ENCODE results near the gene INPP4B. TPM values are rescaled to one million over a fixed set of nuclear protein-coding genes. Genes with fewer than 3 reads are reported as not detected.

INPP4B gene
- total and polyA plus RNA-seq, 2 experiments from 2014 or later: 20.3 to 27.5 TPM

GRCh38 chr4:142307857-142308256 lies 538.2 kb downstream of the INPP4B start:
- H2AFZ ChIP-seq: no peak overlapping the region
- H3K9me2 ChIP-seq (ENCODE audit: insufficient read depth): no peaks in the 10 kb centered on the region
- no peaks in the 10 kb centered on the region for H4K20me1 ChIP-seq (ENCODE audit: insufficient read depth)
- H3K79me2 ChIP-seq (ENCODE audit: insufficient read depth): peaks cover 14% of the 10 kb centered on the region; the same call in 1 of the 2 replicates
- H3K27ac ChIP-seq: no peak overlapping the region
- no peak overlapping the region for H3K4me3 ChIP-seq
- H3K36me3 ChIP-seq (ENCODE audit: low read depth): 0 out of 2 replicates have a peak, but pooled peaks cover 13% of the 10 kb centered on the region
- H3K4me1 ChIP-seq (ENCODE audit: insufficient read depth): no peaks in the 10 kb centered on the region
- 69 to 75% methylated on average over 2 of the region's 2 CpGs for WGBS, 2 experiments (ENCODE audit: low coverage in 1 of 2, low lambda C conversion rate in 2 of 2, missing lambda C conversion rate in 2 of 2)
- H3K9ac ChIP-seq: no peak overlapping the region
- TF ChIP-seq EZH2phosphoT487 (IDR thresholded peaks at IDR 0.05; ENCODE audit: insufficient read depth, low read depth): no peak
- no peak for TF ChIP-seq EZH2 (IDR thresholded peaks at IDR 0.05; ENCODE audit: insufficient read depth, poor library complexity, severe bottlenecking)
- no peaks in the 10 kb centered on the region for H3F3A ChIP-seq (ENCODE audit: insufficient read depth)
- in situ Hi-C loops (cut with MboI): no loop called here
- DNase-seq: no peak
- H3K4me2 ChIP-seq (ENCODE audit: unreplicated experiment): no peak overlapping the region
- no peaks in the 10 kb centered on the region for H3K27me3 ChIP-seq (replicated peaks; ENCODE audit: insufficient read depth)
- H3K9me3 ChIP-seq (ENCODE audit: low read depth): no peaks in the 10 kb centered on the region

GRCh38 chr4:142297313-142297712 lies 548.8 kb downstream of the INPP4B start:
- H4K20me1 ChIP-seq (ENCODE audit: insufficient read depth): no peaks in the 10 kb centered on the region
- H3F3A ChIP-seq (ENCODE audit: insufficient read depth): 0 out of 2 replicates have a peak, but pooled peaks cover 5% of the 10 kb centered on the region
- H3K4me1 ChIP-seq (ENCODE audit: insufficient read depth): no peaks in the 10 kb centered on the region
- no peak overlapping the region for H3K27ac ChIP-seq
- no peak for DNase-seq
- H3K9me3 ChIP-seq (ENCODE audit: low read depth): no peaks in the 10 kb centered on the region
- no peaks in the 10 kb centered on the region for H3K36me3 ChIP-seq (ENCODE audit: low read depth)
- no peak overlapping the region for H3K9ac ChIP-seq
- WGBS, 2 experiments (ENCODE audit: low coverage in 1 of 2, low lambda C conversion rate in 2 of 2, missing lambda C conversion rate in 2 of 2): 97 to 99% methylated on average over 4 of the region's 4 CpGs
- no peak overlapping the region for H2AFZ ChIP-seq
- no peaks in the 10 kb centered on the region for H3K9me2 ChIP-seq (ENCODE audit: insufficient read depth)
- no peaks in the 10 kb centered on the region for H3K79me2 ChIP-seq (ENCODE audit: insufficient read depth)
- H3K4me3 ChIP-seq: no peak overlapping the region
- no peaks in the 10 kb centered on the region for H3K27me3 ChIP-seq (replicated peaks; ENCODE audit: insufficient read depth)
- TF ChIP-seq EZH2phosphoT487 (IDR thresholded peaks at IDR 0.05; ENCODE audit: insufficient read depth, low read depth) (no peak), EZH2 (IDR thresholded peaks at IDR 0.05; ENCODE audit: insufficient read depth, poor library complexity, severe bottlenecking) (no peak)
- in situ Hi-C loops (cut with MboI): no loop called here
- H3K4me2 ChIP-seq (ENCODE audit: unreplicated experiment): no peak overlapping the region

GRCh38 chr4:142293536-142293935 lies 552.6 kb downstream of the INPP4B start:
- H3K9me2 ChIP-seq (ENCODE audit: insufficient read depth): no peaks in the 10 kb centered on the region
- H3K9me3 ChIP-seq (ENCODE audit: low read depth): no peaks in the 10 kb centered on the region
- no peaks in the 10 kb centered on the region for H3K4me1 ChIP-seq (ENCODE audit: insufficient read depth)
- in situ Hi-C loops (cut with MboI): no loop called here
- TF ChIP-seq EZH2 (IDR thresholded peaks at IDR 0.05; ENCODE audit: insufficient read depth, poor library complexity, severe bottlenecking) (no peak), EZH2phosphoT487 (IDR thresholded peaks at IDR 0.05; ENCODE audit: insufficient read depth, low read depth) (no peak)
- H3K27ac ChIP-seq: no peak overlapping the region
- no peak overlapping the region for H3K9ac ChIP-seq
- no peak overlapping the region for H3K4me2 ChIP-seq (ENCODE audit: unreplicated experiment)
- no peak overlapping the region for H2AFZ ChIP-seq
- H3K27me3 ChIP-seq (replicated peaks; ENCODE audit: insufficient read depth): no peaks in the 10 kb centered on the region
- 99 to 100% methylated on average over 4 of the region's 4 CpGs for WGBS, 2 experiments (ENCODE audit: low coverage in 1 of 2, low lambda C conversion rate in 2 of 2, missing lambda C conversion rate in 2 of 2)
- no peak overlapping the region for H3K4me3 ChIP-seq
- no peaks in the 10 kb centered on the region for H4K20me1 ChIP-seq (ENCODE audit: insufficient read depth)
- no peaks in the 10 kb centered on the region for H3K36me3 ChIP-seq (ENCODE audit: low read depth)
- DNase-seq: no peak
- no peaks in the 10 kb centered on the region for H3K79me2 ChIP-seq (ENCODE audit: insufficient read depth)
- H3F3A ChIP-seq (ENCODE audit: insufficient read depth): 0 out of 2 replicates have a peak, but pooled peaks cover 5% of the 10 kb centered on the region

- Histone ChIP-seq H3K4me3 (no peak overlapping the region), H3K9me3 (ENCODE audit: low read depth) (no peaks in the 10 kb centered on the region), H3K4me1 (ENCODE audit: insufficient read depth) (no peaks in the 10 kb centered on the region), H3K9ac (no peak overlapping the region), H3K27ac (no peak overlapping the region), H2AFZ (no peak overlapping the region), H3K4me2 (ENCODE audit: unreplicated experiment) (no peak overlapping the region), H4K20me1 (ENCODE audit: insufficient read depth) (no peaks in the 10 kb centered on the region), H3K79me2 (ENCODE audit: insufficient read depth) (no peaks in the 10 kb centered on the region), H3F3A (ENCODE audit: insufficient read depth) (0 out of 2 replicates have a peak, but pooled peaks cover 5% of the 10 kb centered on the region), H3K36me3 (ENCODE audit: low read depth) (no peaks in the 10 kb centered on the region), H3K27me3 (replicated peaks; ENCODE audit: insufficient read depth) (no peaks in the 10 kb centered on the region), H3K9me2 (ENCODE audit: insufficient read depth) (no peaks in the 10 kb centered on the region)
- WGBS, 2 experiments (ENCODE audit: low coverage in 1 of 2, low lambda C conversion rate in 2 of 2, missing lambda C conversion rate in 2 of 2): 52 to 61% methylated on average over 2 of the region's 2 CpGs
- in situ Hi-C loops (cut with MboI): no loop called here
- TF ChIP-seq EZH2phosphoT487 (IDR thresholded peaks at IDR 0.05; ENCODE audit: insufficient read depth, low read depth): no peak
- no peak for TF ChIP-seq EZH2 (IDR thresholded peaks at IDR 0.05; ENCODE audit: insufficient read depth, poor library complexity, severe bottlenecking)
- DNase-seq: no peak
Observed at GRCh38 chr4:142292231-142292630, 553.9 kb downstream of the INPP4B start.

All from GM23248 (cell line).